H9 (cell line): ENCODE measurements around the gene PPAN. TPM values are rescaled to one million over a fixed set of nuclear protein-coding genes. Genes with fewer than 3 reads are reported as not detected.
A peak's percentile ranks its signal among the peaks of the same experiment; 100 is the strongest.

Experiments
- DNase-seq: peaks from one replicate; pipeline ENCODE4 v3.0.0-alpha.2; 2017
- H2AFZ ChIP-seq: one replicate; pipeline ENCODE4 v1.6.1; 2013; ENCODE audit warnings: mild to moderate bottlenecking, low read length, control low read depth, moderate library complexity
- H2AK5ac ChIP-seq: 2 replicates; pipeline ENCODE4 v1.6.1; 2013; ENCODE audit warnings: low read length, control low read depth, mixed read lengths; ENCODE audit not compliant: insufficient read length
- H2BK120ac ChIP-seq: one replicate; pipeline ENCODE4 v1.6.1; 2013; ENCODE audit warnings: low read depth, mild to moderate bottlenecking, low read length, control low read depth, inconsistent platforms; ENCODE audit not compliant: poor library complexity, severe bottlenecking
- H2BK12ac ChIP-seq: 2 replicates; pipeline ENCODE4 v1.6.1; 2013; ENCODE audit warnings: low read length, control low read depth, mixed read lengths, low read depth; ENCODE audit not compliant: insufficient read length
- H2BK15ac ChIP-seq: 2 replicates; pipeline ENCODE4 v1.6.1; 2013; ENCODE audit warnings: low read depth, low read length, control low read depth
- H2BK20ac ChIP-seq: one replicate; pipeline ENCODE4 v1.6.1; 2013; ENCODE audit warnings: low read depth, mild to moderate bottlenecking, low read length, control low read depth, inconsistent platforms; ENCODE audit not compliant: poor library complexity, severe bottlenecking
- H2BK5ac ChIP-seq: 2 replicates; pipeline ENCODE4 v1.6.1; 2013; ENCODE audit warnings: low read length, control low read depth, mixed read lengths; ENCODE audit not compliant: insufficient read length
- H3K14ac ChIP-seq: 2 replicates; pipeline ENCODE4 v1.6.1; 2013; ENCODE audit warnings: low read length, control low read depth; ENCODE audit not compliant: insufficient read depth
- H3K18ac ChIP-seq: 2 replicates; pipeline ENCODE4 v1.6.1; 2013; ENCODE audit warnings: low read depth, mild to moderate bottlenecking, mixed read lengths, low read length, control low read depth; ENCODE audit not compliant: insufficient read length
- H3K23ac ChIP-seq: 2 replicates; pipeline ENCODE4 v1.6.1; 2013; ENCODE audit warnings: low read length, control low read depth, mixed read lengths, low read depth; ENCODE audit not compliant: insufficient read length
- H3K23me2 ChIP-seq: 2 replicates; pipeline ENCODE4 v1.6.1; 2013; ENCODE audit warnings: low read depth, mild to moderate bottlenecking, mixed read lengths, low read length, control low read depth; ENCODE audit not compliant: insufficient read length, poor library complexity, severe bottlenecking
- H3K27ac ChIP-seq: 2 replicates; pipeline ENCODE4 v1.5.1; 2013; ENCODE audit warnings: low read length, control low read depth, mixed read lengths, low read depth; ENCODE audit not compliant: insufficient read length
- H3K27me3 ChIP-seq: 2 replicates; pipeline ENCODE4 v1.6.1; 2013; ENCODE audit warnings: low read length, control low read depth, inconsistent platforms; ENCODE audit not compliant: insufficient read depth
- H3K4ac ChIP-seq: 2 replicates; pipeline ENCODE4 v1.6.1; 2013; ENCODE audit warnings: low read depth, mild to moderate bottlenecking, control low read depth, inconsistent platforms, low read length, moderate library complexity
- H3K4me1 ChIP-seq: 2 replicates; pipeline ENCODE4 v1.6.1; 2013; ENCODE audit warnings: low read length, control low read depth, inconsistent platforms; ENCODE audit not compliant: insufficient read depth
- H3K4me2 ChIP-seq: 2 replicates; pipeline ENCODE4 v1.6.1; 2013; ENCODE audit warnings: low read length, control low read depth, mixed read lengths; ENCODE audit not compliant: insufficient read length, insufficient read depth
- H3K56ac ChIP-seq: 2 replicates; pipeline ENCODE4 v1.6.1; 2013; ENCODE audit warnings: low read depth, mild to moderate bottlenecking, mixed read lengths, low read length, control low read depth; ENCODE audit not compliant: insufficient read length
- H3K79me1 ChIP-seq: 2 replicates; pipeline ENCODE4 v1.6.1; 2013; ENCODE audit warnings: low read depth, mild to moderate bottlenecking, moderate library complexity, low read length, control low read depth, inconsistent platforms; ENCODE audit not compliant: insufficient read depth, poor library complexity, severe bottlenecking
- H3K79me2 ChIP-seq: 2 replicates; pipeline ENCODE4 v1.6.1; 2013; ENCODE audit warnings: low read length, control low read depth, inconsistent platforms; ENCODE audit not compliant: insufficient read depth
- H3K9ac ChIP-seq: 2 replicates; pipeline ENCODE4 v1.6.1; 2013; ENCODE audit warnings: low read length, control low read depth, mixed read lengths; ENCODE audit not compliant: insufficient read length; ENCODE audit errors: extremely low read depth
- H3K9me3 ChIP-seq: one replicate; pipeline ENCODE4 v1.6.1; 2013; ENCODE audit warnings: low read depth, low read length, inconsistent platforms; ENCODE audit not compliant: control insufficient read depth
- H3T11ph ChIP-seq: one replicate; pipeline ENCODE4 v1.6.1; 2013; ENCODE audit warnings: mild to moderate bottlenecking, low read length, control low read depth, inconsistent platforms
- H4K20me1 ChIP-seq: one replicate; pipeline ENCODE4 v1.6.1; 2013; ENCODE audit not compliant: control insufficient read depth, insufficient read length, insufficient read depth
- H4K5ac ChIP-seq: 2 replicates; pipeline ENCODE4 v1.6.1; 2013; ENCODE audit warnings: low read depth, mild to moderate bottlenecking, mixed read lengths, low read length, control low read depth; ENCODE audit not compliant: insufficient read length
- H4K8ac ChIP-seq: replicated peaks from 2 replicates; pipeline ENCODE4 v1.6.1; 2013; ENCODE audit warnings: low read length, control low read depth, mixed read lengths, low read depth; ENCODE audit not compliant: insufficient read length
- H4K91ac ChIP-seq: 2 replicates; pipeline ENCODE4 v1.6.1; 2013; ENCODE audit warnings: low read depth, mild to moderate bottlenecking, moderate library complexity, mixed read lengths, low read length, control low read depth; ENCODE audit not compliant: insufficient read length
- H3K27ac Mint-ChIP-seq, 3 experiments: 2 replicates in 2 of 3; 3 replicates in 1 of 3; pipeline ENCODE4 v1.8.0; 2020 to 2021; ENCODE audit warnings: mixed read lengths in 3 of 3, mild to moderate bottlenecking in 1 of 3, moderate library complexity in 1 of 3
- H3K27me3 Mint-ChIP-seq: 2 replicates; pipeline ENCODE4 v1.8.0; 2021; ENCODE audit warnings: low read depth, mild to moderate bottlenecking, moderate library complexity, mixed read lengths
- H3K36me3 Mint-ChIP-seq, 3 experiments: 2 replicates in 2 of 3; 3 replicates in 1 of 3; pipeline ENCODE4 v1.8.0; 2020 to 2021; ENCODE audit warnings: low read depth in 3 of 3, mixed read lengths in 3 of 3; ENCODE audit not compliant: insufficient read depth in 1 of 3
- H3K4me1 Mint-ChIP-seq, 2 experiments: 2 replicates each; pipeline ENCODE4 v1.8.0; 2020; ENCODE audit warnings: mixed read lengths in 2 of 2
- H3K4me3 Mint-ChIP-seq, 2 experiments: 2 replicates in 1 of 2; 3 replicates in 1 of 2; pipeline ENCODE4 v1.8.0; 2020 to 2021; ENCODE audit warnings: mild to moderate bottlenecking in 2 of 2, mixed read lengths in 2 of 2, moderate library complexity in 1 of 2
- H3K9me3 Mint-ChIP-seq, 2 experiments: 2 replicates in 1 of 2; 3 replicates in 1 of 2; pipeline ENCODE4 v1.8.0; 2020; ENCODE audit warnings: mild to moderate bottlenecking in 2 of 2, mixed read lengths in 2 of 2, moderate library complexity in 1 of 2
- CTCF ChIP-seq: fragments of 200-600 bp; sonication (generic); conservative IDR thresholded peaks from 3 replicates; pipeline ENCODE4 v1.8.0; 2021; ENCODE audit warnings: antibody characterized with exemption, mild to moderate bottlenecking
- WGBS: extraction: QIAGEN DNeasy Blood & Tissue Kit; methylation state at CpG from one replicate; pipeline ENCODE4 v1.1.7; 2013; ENCODE audit warnings: missing lambda C conversion rate, low lambda C conversion rate, mixed read lengths; ENCODE audit not compliant: insufficient read length; ENCODE audit errors: extremely low coverage; 5-methylcytosine and 5-hydroxymethylcytosine counted together
- total RNA-seq: library from RNA; stranded (reverse); gene quantifications from 2 replicates; pipeline ENCODE4 v1.2.1, GENCODE V29; 2021

Gene PPAN
- total RNA-seq, 1 experiment from 2014 or later: 157 TPM

GRCh38 chr19:10116866-10117616 is 10.9 kb downstream of the PPAN start:
- Histone ChIP-seq H3K18ac (no peak overlapping the region), H3K27me3 (no peaks in the 10 kb centered on the region), H3K23me2 (peaks cover 6% of the 10 kb centered on the region), H2BK5ac (no peak overlapping the region), H3K23ac (no peak overlapping the region), H3K4ac (no peak overlapping the region), H3K56ac (no peak overlapping the region), H3K14ac (no peak overlapping the region), H3K27ac (no peak overlapping the region), H4K91ac (no peak overlapping the region), H3T11ph (no peak overlapping the region), H2BK15ac (no peak overlapping the region), H4K8ac (no peak overlapping the region), H3K79me1 (no peaks in the 10 kb centered on the region), H2AK5ac (no peak overlapping the region), H4K5ac (no peak overlapping the region), H3K9ac (no peak overlapping the region), H3K4me1 (no peaks in the 10 kb centered on the region), H3K9me3 (no peaks in the 10 kb centered on the region), H2AFZ (no peak overlapping the region), H2BK20ac (no peak overlapping the region), H2BK12ac (no peak overlapping the region), H3K79me2 (peaks cover 3% of the 10 kb centered on the region; the same call in 1 of the 2 replicates), H4K20me1 (no peaks in the 10 kb centered on the region), H3K4me2 (no peak overlapping the region), H2BK120ac (no peak overlapping the region)
- H3K27me3 Mint-ChIP-seq: no peaks in the 10 kb centered on the region; the same call in 1 of the 2 replicates
- peak overlapping the region in 1 of 2 experiments; percentile 27; a peak in 1 of 5 replicates for H3K4me3 Mint-ChIP-seq
- no peak for DNase-seq
- peaks cover 6 to 10% of the 10 kb centered on the region in 2 experiments for H3K4me1 Mint-ChIP-seq
- no peak for TF ChIP-seq CTCF
- no peaks in the 10 kb centered on the region; a peak in 1 of 5 replicates for H3K9me3 Mint-ChIP-seq
- WGBS: no CpG with 5 or more reads among the region's 21 CpGs
- no peak overlapping the region for H3K27ac Mint-ChIP-seq
- H3K36me3 Mint-ChIP-seq: peaks cover 15 to 57% (median 34%) of the 10 kb centered on the region in 3 experiments; a peak in 6 of 7 replicates
